DND-41 (cell line): ENCODE data around the gene SH3BP5.

ENCODE experiments used
- ATAC-seq: fragments of 200-7000 bp; cut with Tn5 transposase; 3 replicates; pipeline ENCODE4 v1.9.1; 2021; ENCODE audit warnings: low read depth; ENCODE audit not compliant: insufficient read depth
- DNase-seq: peaks from one replicate; pipeline ENCODE4 v3.0.0-alpha.2; 2020
- H2AFZ ChIP-seq: 2 replicates; pipeline ENCODE4 v1.6.0; 2012; ENCODE audit warnings: low read depth, low read length
- H3K27ac ChIP-seq: 2 replicates; pipeline ENCODE4 v1.5.1; 2012; ENCODE audit warnings: low read length, inconsistent platforms
- H3K27me3 ChIP-seq: fragments of 200-600 bp; sonication (generic); 2 replicates; pipeline ENCODE4 v1.6.0; 2012; ENCODE audit warnings: low read length, mild to moderate bottlenecking, inconsistent platforms; ENCODE audit not compliant: insufficient read depth, poor library complexity
- H3K36me3 ChIP-seq: 2 replicates; pipeline ENCODE4 v1.5.1; 2012; ENCODE audit warnings: low read length, inconsistent platforms; ENCODE audit not compliant: insufficient read depth
- H3K4me1 ChIP-seq: 2 replicates; pipeline ENCODE4 v1.5.1; 2012; ENCODE audit warnings: mild to moderate bottlenecking, low read length; ENCODE audit not compliant: insufficient read depth
- H3K4me2 ChIP-seq: 2 replicates; pipeline ENCODE4 v1.6.0; 2012; ENCODE audit warnings: mild to moderate bottlenecking, moderate library complexity, low read length, inconsistent platforms; ENCODE audit not compliant: insufficient read depth
- H3K4me3 ChIP-seq, 2 experiments: fragments of 200-600 bp in 1 of 2; shearing (Covaris generic) in 1 of 2; 2 replicates each; pipeline ENCODE4 v1.5.1; 2012 to 2016; ENCODE audit warnings: inconsistent platforms in 2 of 2, low read length in 2 of 2, mild to moderate bottlenecking in 2 of 2, low read depth in 1 of 2, moderate library complexity in 1 of 2
- H3K79me2 ChIP-seq: 2 replicates; pipeline ENCODE4 v1.6.0; 2012; ENCODE audit warnings: low read length, inconsistent platforms; ENCODE audit not compliant: insufficient read depth
- H3K9ac ChIP-seq: 2 replicates; pipeline ENCODE4 v1.6.0; 2012; ENCODE audit warnings: low read depth, mild to moderate bottlenecking, inconsistent platforms, low read length, moderate library complexity
- H3K9me3 ChIP-seq: 2 replicates; pipeline ENCODE4 v1.5.1; 2012; ENCODE audit warnings: low read length, moderate library complexity, mild to moderate bottlenecking, inconsistent platforms; ENCODE audit not compliant: insufficient read depth, severe bottlenecking
- H4K20me1 ChIP-seq: 2 replicates; pipeline ENCODE4 v1.6.0; 2012; ENCODE audit warnings: low read length; ENCODE audit not compliant: insufficient read depth
- EZH2 ChIP-seq: IDR thresholded peaks from 3 replicates; pipeline ENCODE4 v1.6.1; 2012; ENCODE audit warnings: borderline replicate concordance, low read depth, mild to moderate bottlenecking, moderate library complexity, low read length, inconsistent platforms; ENCODE audit not compliant: severe bottlenecking
- TF ChIP-seq, protein P1 (sequence below): IDR thresholded peaks from 2 replicates; pipeline ENCODE4 v1.5.1; 2012; ENCODE audit warnings: borderline replicate concordance, low read length, moderate library complexity, mild to moderate bottlenecking; ENCODE audit not compliant: poor library complexity, severe bottlenecking; ENCODE audit errors: extremely low read depth

SH3BP5 gene

GRCh38 chr3:15342246-15342645, 9.9 kb upstream of the SH3BP5 start:
- Histone ChIP-seq H3K36me3 (no peaks in the 10 kb centered on the region), H3K9ac (no peak overlapping the region), H3K4me3 (no peak overlapping the region), H3K79me2 (no peaks in the 10 kb centered on the region), H2AFZ (no peak overlapping the region), H3K4me1 (peaks cover 21% of the 10 kb centered on the region), H3K9me3 (no peaks in the 10 kb centered on the region), H3K27me3 (no peaks in the 10 kb centered on the region), H3K27ac (no peak overlapping the region), H3K4me2 (no peak overlapping the region), H4K20me1 (no peaks in the 10 kb centered on the region)
- TF ChIP-seq, protein P1, sequence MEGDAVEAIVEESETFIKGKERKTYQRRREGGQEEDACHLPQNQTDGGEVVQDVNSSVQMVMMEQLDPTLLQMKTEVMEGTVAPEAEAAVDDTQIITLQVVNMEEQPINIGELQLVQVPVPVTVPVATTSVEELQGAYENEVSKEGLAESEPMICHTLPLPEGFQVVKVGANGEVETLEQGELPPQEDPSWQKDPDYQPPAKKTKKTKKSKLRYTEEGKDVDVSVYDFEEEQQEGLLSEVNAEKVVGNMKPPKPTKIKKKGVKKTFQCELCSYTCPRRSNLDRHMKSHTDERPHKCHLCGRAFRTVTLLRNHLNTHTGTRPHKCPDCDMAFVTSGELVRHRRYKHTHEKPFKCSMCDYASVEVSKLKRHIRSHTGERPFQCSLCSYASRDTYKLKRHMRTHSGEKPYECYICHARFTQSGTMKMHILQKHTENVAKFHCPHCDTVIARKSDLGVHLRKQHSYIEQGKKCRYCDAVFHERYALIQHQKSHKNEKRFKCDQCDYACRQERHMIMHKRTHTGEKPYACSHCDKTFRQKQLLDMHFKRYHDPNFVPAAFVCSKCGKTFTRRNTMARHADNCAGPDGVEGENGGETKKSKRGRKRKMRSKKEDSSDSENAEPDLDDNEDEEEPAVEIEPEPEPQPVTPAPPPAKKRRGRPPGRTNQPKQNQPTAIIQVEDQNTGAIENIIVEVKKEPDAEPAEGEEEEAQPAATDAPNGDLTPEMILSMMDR = no peak
- TF ChIP-seq EZH2 = no peak
- DNase-seq (no peak), ATAC-seq (no peak)

GRCh38 chr3:15341030-15341726, 8.8 kb upstream of the SH3BP5 start:
- ATAC-seq (peak; percentile 44; the same call in 1 of the 3 replicates), DNase-seq (no peak)
- Histone ChIP-seq H3K4me2 (no peak overlapping the region), H3K4me1 (peaks cover 14% of the 10 kb centered on the region), H3K4me3 (no peak overlapping the region), H4K20me1 (no peaks in the 10 kb centered on the region), H2AFZ (no peak overlapping the region), H3K79me2 (no peaks in the 10 kb centered on the region), H3K36me3 (no peaks in the 10 kb centered on the region), H3K9ac (no peak overlapping the region), H3K27ac (no peak overlapping the region), H3K27me3 (no peaks in the 10 kb centered on the region), H3K9me3 (no peaks in the 10 kb centered on the region)
- TF ChIP-seq EZH2 = no peak
- TF ChIP-seq, protein P1 = no peak

GRCh38 chr3:15339786-15340215, 7.4 kb upstream of the SH3BP5 start:
- Histone ChIP-seq H3K36me3 (no peaks in the 10 kb centered on the region), H3K79me2 (no peaks in the 10 kb centered on the region), H3K27me3 (no peaks in the 10 kb centered on the region), H3K4me2 (no peak overlapping the region), H3K9ac (no peak overlapping the region), H3K27ac (no peak overlapping the region), H3K4me1 (0 out of 2 replicates have a peak, but pooled peaks cover under 1% of the 10 kb centered on the region), H2AFZ (no peak overlapping the region), H3K4me3 (no peak overlapping the region), H4K20me1 (no peaks in the 10 kb centered on the region), H3K9me3 (no peaks in the 10 kb centered on the region)
- no peak for ATAC-seq
- no peak for DNase-seq
- TF ChIP-seq, protein P1 = no peak
- TF ChIP-seq EZH2 = no peak
